Measurements from ENCODE around the gene WNK1.
"Not testable (repeated sequence)": the region's sequence is repeated elsewhere in the genome, so short reads cannot be mapped to it uniquely, and the experiment has no call there.

Gene WNK1

GRCh38 chr12:749751-750270, 2.6 kb upstream of the WNK1 start:
- no peak for DNase-seq (ENCODE audit: low spot score)

GRCh38 chr12:750366-751191, 1.8 kb upstream of the WNK1 start:
- peak; percentile 21 for DNase-seq (ENCODE audit: low spot score)

DNA sequence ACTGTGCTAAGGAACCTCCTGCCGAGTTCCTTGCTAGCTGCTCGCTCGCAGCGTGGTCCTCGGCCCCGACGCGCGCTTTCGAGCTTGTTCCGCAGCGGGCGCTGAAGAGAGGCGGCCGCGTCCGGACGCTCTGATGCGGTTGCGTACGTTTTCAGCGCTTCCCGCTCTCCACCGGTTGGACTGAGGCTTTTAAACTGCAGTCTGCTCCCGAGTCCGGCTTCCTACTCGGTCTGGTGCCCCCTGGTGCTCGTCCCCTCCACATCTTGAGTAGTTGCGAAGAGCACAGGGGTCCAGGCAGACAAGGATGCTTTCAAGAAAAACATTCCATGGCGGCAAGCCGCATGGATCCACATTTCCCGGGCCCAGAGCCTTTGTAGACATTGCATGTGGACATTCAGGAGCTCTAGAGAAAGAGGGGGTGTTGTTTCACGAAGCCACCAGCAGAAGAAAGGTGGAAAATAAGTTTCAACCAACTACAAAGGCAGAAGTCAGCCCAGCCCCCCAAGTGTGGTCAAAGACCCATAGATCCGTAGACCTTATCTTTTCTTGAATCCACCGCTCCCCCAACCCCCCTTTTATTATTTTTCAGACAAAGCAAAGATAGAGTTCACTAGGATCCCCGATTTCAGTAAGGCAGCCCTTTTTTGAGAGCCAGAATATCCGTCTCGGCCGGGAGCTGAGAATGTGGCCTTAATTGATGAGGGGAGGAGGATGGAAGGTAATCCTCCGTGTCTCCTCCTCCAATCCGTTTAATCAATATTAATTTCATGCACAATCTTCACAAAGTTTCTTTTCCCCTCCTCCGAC, 984 bp upstream of the WNK1 start:
- peak; percentile 95 for DNase-seq (ENCODE audit: low spot score)

DNA sequence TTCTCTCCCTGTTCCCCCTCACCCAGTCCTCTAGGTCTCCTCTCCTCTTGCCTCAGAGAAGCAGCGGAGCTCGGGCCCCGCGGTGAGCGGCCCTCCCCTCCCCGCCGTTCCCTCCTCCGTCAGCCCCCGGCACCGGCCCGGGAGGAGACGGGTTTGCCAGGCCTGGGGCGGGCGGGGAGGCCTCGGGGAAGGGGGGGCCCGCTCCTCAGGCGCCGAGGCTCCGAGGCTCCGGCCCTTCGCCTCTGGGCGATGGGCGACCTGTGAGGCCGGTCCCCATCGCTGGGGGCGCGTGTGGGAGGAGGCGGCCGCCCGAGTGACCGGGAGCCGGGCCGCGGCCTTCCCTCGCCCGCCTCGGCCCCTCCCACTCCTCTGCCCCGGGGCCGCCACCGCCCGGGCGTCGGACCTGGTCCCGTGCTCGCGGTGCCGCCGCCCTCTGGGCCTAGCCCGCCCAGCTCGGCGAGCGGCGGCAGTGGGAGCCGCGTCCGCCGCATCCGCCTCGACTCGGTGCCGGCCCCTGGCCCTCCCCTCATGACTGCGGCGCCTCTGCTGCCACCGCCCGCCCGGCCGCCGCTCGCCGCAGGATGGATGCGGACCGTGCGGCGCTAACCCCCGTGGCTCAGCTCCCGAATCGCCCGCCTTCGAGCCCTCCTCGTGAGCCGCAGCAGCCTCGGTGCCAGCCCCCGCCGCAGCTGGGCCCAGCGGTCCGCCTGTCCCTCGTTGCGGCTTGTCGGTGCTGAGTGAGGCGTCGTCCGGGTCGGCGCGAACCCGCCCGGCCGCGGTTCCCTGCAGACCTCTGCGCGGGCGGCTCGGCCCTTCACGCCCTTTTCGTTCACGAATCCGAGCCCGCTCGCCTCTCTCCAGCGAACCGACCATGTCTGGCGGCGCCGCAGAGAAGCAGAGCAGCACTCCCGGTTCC, 574 bp downstream of the WNK1 start:
- no peak for DNase-seq (ENCODE audit: low spot score)

DNA sequence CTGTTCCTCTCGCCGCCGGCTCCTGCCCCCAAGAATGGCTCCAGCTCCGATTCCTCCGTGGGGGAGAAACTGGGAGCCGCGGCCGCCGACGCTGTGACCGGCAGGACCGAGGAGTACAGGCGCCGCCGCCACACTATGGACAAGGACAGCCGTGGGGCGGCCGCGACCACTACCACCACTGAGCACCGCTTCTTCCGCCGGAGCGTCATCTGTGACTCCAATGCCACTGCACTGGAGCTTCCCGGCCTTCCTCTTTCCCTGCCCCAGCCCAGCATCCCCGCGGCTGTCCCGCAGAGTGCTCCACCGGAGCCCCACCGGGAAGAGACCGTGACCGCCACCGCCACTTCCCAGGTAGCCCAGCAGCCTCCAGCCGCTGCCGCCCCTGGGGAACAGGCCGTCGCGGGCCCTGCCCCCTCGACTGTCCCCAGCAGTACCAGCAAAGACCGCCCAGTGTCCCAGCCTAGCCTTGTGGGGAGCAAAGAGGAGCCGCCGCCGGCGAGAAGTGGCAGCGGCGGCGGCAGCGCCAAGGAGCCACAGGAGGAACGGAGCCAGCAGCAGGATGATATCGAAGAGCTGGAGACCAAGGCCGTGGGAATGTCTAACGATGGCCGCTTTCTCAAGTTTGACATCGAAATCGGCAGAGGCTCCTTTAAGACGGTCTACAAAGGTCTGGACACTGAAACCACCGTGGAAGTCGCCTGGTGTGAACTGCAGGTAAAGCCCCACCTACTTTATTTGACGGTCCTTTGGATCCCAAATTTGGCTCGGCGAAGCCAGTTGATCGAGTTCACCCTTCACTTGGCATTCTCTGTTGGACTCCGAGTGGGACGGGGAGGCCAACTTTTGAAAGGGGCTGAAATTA, 1.5 kb downstream of the WNK1 start:
- peak; percentile 18 for DNase-seq (ENCODE audit: low spot score)

DNA sequence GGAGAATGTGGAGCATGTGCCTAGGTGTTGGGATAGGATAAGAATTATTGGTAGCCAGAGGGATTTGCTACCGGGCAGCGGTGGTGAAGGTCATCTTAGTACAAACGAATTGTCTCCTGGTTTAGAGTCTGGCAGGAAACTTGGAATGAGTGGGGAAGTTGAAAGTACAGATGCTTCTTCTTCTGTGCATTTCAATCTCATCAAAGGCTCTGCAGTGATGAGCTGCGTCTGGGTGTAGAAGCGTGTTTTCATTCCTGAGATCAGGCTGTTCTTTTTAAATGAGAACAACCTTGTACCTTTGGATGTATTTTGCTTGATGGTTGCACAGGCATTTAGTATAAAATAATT, 2.1 kb downstream of the WNK1 start:
- DNase-seq (ENCODE audit: low spot score) = peak; percentile 34

- no peak for DNase-seq (ENCODE audit: low spot score)
Observed at GRCh38 chr12:754851-755562, 2.6 kb downstream of the WNK1 start.

DNA sequence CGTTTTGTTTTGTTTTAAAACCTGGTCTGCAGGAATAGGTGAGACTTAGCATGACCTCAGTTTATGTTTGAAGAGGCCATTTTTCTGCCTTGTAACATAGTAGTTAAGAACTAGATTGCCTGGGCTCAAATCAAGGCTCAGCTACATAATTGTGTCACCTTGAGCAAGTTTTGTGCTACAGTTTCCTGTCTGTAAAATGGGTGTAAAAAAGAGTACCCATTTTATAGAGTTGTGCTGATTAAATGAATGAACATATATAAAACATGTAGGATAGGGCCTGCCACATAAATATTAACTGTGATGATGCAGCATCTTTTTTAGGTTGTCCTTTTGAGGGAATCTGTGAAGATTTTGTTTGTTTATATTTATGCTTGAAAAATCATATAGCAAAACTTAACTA, 7.2 kb downstream of the WNK1 start:
- no peak for DNase-seq (ENCODE audit: low spot score)

- no peak for DNase-seq (ENCODE audit: low spot score)
Observed at GRCh38 chr12:761256-761655, 8.9 kb downstream of the WNK1 start.

GRCh38 chr12:765840-766239, 13.5 kb downstream of the WNK1 start:
- DNase-seq (ENCODE audit: low spot score) = no peak

GRCh38 chr12:768434-768833, 16.1 kb downstream of the WNK1 start:
- no peak for DNase-seq (ENCODE audit: low spot score)

- DNase-seq (ENCODE audit: low spot score) = no peak
Observed at GRCh38 chr12:770479-770878, 18.1 kb downstream of the WNK1 start.

GRCh38 chr12:772056-772697, 19.8 kb downstream of the WNK1 start:
- DNase-seq (ENCODE audit: low spot score) = no peak

DNA sequence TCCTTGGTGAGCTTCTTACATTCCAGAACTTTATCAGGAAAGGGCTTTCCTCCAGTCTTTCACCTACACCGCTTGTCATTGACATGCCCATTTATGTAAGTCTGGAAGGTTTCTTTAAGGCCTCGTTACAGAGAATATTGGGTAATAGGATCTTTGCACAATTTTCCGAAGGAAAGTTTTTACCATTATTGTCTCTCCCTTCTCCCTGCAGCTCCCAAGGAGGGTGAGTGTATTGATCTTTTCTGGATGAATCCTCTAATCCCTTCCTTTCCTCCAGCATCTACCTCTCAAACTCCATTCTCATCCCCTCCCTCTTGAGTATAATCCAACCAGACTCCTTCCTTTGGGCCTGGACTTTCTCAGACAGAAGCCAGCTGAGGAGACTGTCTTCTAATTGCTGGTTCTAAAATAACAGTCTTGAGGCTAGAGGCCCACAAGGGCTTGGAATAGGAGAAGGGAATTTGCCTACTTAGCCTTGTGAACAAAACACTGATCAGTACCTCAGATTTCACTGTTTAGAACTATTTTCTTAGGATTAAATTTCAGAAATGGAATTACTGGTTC, 21.8 kb downstream of the WNK1 start:
- no peak for DNase-seq (ENCODE audit: low spot score)

- not testable (repeated sequence) for DNase-seq (ENCODE audit: low spot score)
Observed at GRCh38 chr12:775973-776771, 23.8 kb downstream of the WNK1 start.

DNA sequence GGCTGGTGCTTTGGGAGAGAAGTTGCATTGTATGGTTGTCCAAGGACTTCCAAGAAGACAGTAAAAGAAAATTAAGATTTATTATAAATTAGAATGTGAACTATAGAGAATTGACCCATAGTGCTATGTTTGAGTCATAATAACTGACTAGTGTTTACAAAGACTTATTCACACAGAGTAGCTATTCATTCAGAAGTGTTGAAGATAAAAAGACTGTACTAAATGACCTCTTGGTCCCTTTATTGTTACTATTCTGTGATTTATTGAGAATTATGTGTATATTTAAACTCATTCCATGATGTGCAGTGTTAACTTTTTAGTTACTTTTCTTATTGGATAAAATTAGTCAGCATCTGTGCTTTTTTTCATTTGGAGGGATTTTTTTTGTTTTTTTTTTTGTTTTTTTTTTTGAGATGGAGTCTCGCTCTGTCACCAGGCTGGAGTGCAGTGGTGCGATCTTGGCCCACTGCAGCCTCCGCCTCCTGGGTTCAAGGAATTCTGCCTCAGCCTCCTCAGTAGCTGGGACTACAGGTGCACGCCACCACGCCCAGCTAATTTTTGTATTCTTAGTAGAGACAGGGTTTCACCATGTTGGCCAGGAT, 24.5 kb downstream of the WNK1 start:
- not testable (repeated sequence) for DNase-seq (ENCODE audit: low spot score)

DNA sequence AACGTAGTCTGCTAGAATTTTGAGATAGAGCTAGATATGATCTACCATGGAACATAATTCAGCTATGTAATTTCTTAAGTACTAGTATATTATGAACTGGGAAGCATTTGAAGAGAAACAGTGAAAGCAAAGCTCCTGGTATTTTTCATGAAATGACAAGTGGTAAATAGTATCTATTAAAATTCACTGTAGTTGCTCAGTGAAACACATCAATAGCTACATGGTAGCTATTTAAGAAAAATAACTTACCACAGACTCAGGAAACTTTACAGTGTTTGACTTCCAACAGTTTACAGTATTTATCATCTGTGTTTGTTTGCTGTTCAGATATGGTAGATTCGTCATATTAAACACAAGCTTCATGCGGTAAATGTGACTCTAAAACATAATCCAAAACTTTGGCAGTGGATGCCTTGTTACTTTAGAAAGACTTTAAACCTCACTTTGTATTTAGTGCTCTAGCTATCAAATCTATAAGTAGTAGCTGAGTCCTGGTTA, 25.2 kb downstream of the WNK1 start:
- no peak for DNase-seq (ENCODE audit: low spot score)

- no peak for DNase-seq (ENCODE audit: low spot score)
Observed at GRCh38 chr12:778615-779014, 26.2 kb downstream of the WNK1 start.

Data from putamen (tissue), 1 donor.